GM12864 (cell line): Measurements from ENCODE around the gene UPK1A.

Experiments
- DNase-seq: peaks from one replicate; pipeline ENCODE4 v3.0.0-alpha.2; 2011; ENCODE audit warnings: low read depth
- H3K4me3 ChIP-seq: 2 replicates; pipeline ENCODE4 v1.5.1; 2011; ENCODE audit warnings: mild to moderate bottlenecking, low read depth, low read length, control low read depth
- TF ChIP-seq, protein P1 (sequence below): IDR thresholded peaks from 2 replicates; pipeline ENCODE4 v1.5.1; 2011; ENCODE audit warnings: low read depth, mild to moderate bottlenecking, moderate library complexity, low read length, control low read depth, inconsistent platforms; ENCODE audit errors: missing control alignments

Gene UPK1A

DNA sequence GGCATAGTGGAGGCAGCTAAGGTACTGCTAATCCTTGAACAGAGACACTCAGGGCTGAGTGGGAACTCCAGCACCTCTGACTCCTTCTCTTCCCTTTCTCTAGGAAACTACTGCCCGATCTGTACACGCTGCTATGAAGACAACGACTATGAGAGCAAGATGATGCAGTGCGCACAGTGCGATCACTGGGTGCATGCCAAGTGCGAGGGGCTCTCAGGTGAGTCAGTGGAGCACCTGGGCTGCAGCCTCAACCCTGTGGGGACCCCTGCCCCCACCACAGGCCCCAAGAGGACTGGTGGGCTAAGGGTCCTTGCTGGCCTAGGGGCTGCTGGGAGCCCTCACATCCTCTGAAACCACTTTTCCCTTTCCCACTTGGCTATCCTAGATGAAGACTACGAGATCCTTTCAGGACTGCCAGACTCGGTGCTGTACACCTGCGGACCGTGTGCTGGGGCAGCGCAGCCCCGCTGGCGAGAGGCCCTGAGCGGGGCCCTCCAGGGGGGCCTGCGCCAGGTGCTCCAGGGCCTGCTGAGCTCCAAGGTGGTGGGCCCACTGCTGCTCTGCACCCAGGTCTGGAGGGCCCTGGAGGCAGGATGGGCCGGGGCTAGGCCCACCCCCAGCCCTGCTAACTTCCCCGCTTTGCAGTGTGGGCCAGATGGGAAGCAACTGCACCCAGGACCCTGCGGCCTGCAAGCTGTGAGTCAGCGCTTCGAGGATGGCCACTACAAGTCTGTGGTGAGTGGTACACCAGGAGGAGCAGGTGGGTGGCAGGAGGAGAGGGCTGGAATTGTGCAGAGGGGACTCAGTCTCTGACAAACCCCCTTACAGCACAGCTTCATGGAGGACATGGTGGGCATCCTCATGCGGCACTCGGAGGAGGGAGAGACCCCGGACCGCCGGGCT, 61.0 kb downstream of the UPK1A start:
- TF ChIP-seq, protein P1, sequence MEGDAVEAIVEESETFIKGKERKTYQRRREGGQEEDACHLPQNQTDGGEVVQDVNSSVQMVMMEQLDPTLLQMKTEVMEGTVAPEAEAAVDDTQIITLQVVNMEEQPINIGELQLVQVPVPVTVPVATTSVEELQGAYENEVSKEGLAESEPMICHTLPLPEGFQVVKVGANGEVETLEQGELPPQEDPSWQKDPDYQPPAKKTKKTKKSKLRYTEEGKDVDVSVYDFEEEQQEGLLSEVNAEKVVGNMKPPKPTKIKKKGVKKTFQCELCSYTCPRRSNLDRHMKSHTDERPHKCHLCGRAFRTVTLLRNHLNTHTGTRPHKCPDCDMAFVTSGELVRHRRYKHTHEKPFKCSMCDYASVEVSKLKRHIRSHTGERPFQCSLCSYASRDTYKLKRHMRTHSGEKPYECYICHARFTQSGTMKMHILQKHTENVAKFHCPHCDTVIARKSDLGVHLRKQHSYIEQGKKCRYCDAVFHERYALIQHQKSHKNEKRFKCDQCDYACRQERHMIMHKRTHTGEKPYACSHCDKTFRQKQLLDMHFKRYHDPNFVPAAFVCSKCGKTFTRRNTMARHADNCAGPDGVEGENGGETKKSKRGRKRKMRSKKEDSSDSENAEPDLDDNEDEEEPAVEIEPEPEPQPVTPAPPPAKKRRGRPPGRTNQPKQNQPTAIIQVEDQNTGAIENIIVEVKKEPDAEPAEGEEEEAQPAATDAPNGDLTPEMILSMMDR: no peak

More for the DNA sequence above, 61.0 kb downstream of the UPK1A start:
- no peak overlapping the region for H3K4me3 ChIP-seq
- no peak for DNase-seq
